Activated CD4-positive, alpha-beta T cell treated with anti-CD3 and anti-CD28 coated beads, Interleukin-10, Interleukin-2, amounts not matched to agents 100 ng/mL and 50 ng/mL, durations not matched to agents 16 hours and 8 hours (primary cell): ENCODE results near the gene OR2L3.
"Not testable (repeated sequence)": the region's sequence is repeated elsewhere in the genome, so short reads cannot be mapped to it uniquely, and the experiment has no call there.

ENCODE experiments used
- DNase-seq: peaks from one replicate; pipeline ENCODE4 v3.0.0-alpha.2; 2020

The OR2L3 gene

GRCh38 chr1:248046536-248046935, at the start of gene OR2L3:
TSS of gene OR2L3 (plus strand) at chr1:248046836. CDS start at chr1:248060682, 13,846 bp downstream.
- no peak for DNase-seq

GRCh38 chr1:247998811-247999210, 47.8 kb upstream of the OR2L3 start:
- no peak for DNase-seq

- no peak for DNase-seq
Observed at GRCh38 chr1:248000169-248000568, 46.5 kb upstream of the OR2L3 start.

- DNase-seq = no peak
Observed at GRCh38 chr1:248007778-248008177, 38.9 kb upstream of the OR2L3 start.

- no peak for DNase-seq
Observed at GRCh38 chr1:248009681-248010080, 37.0 kb upstream of the OR2L3 start.

GRCh38 chr1:248013229-248013710, 33.4 kb upstream of the OR2L3 start, which contains the start of gene OR2L5:
TSS of gene OR2L5 (plus strand) at chr1:248013660. CDS start at chr1:248021948, 8,288 bp downstream.
- no peak for DNase-seq

- no peak for DNase-seq
Observed at GRCh38 chr1:248015803-248016202, 30.8 kb upstream of the OR2L3 start.

- DNase-seq = no peak
Observed at GRCh38 chr1:248029770-248030169, 16.9 kb upstream of the OR2L3 start, which contains the start of gene OR2L2. TSS of gene OR2L2 (plus strand) at chr1:248030070. CDS start at chr1:248038268, 8,198 bp downstream.

GRCh38 chr1:248045209-248045608, 1.4 kb upstream of the OR2L3 start:
- DNase-seq = no peak

- no peak for DNase-seq
Observed at GRCh38 chr1:248047008-248047407, 372 bp downstream of the OR2L3 start.

- DNase-seq = no peak
Observed at GRCh38 chr1:248054671-248055070, 8.0 kb downstream of the OR2L3 start.

- no peak for DNase-seq
Observed at GRCh38 chr1:248055261-248055660, 8.6 kb downstream of the OR2L3 start.

- DNase-seq = no peak
Observed at GRCh38 chr1:248065071-248065470, 18.4 kb downstream of the OR2L3 start.

GRCh38 chr1:248065604-248066003, 19.0 kb downstream of the OR2L3 start:
- no peak for DNase-seq

GRCh38 chr1:248083864-248084263, 37.2 kb downstream of the OR2L3 start:
- not testable (repeated sequence) for DNase-seq

GRCh38 chr1:248094884-248095283, 48.2 kb downstream of the OR2L3 start, which contains the start of gene OR2L13:
TSS of gene OR2L13 (plus strand) at chr1:248095184. CDS start at chr1:248099376, 4,192 bp downstream.
- DNase-seq = no peak

GRCh38 chr1:248098529-248098928, 51.9 kb downstream of the OR2L3 start:
- no peak for DNase-seq

GRCh38 chr1:248102847-248103246, 56.2 kb downstream of the OR2L3 start:
- no peak for DNase-seq

- no peak for DNase-seq
Observed at GRCh38 chr1:248111157-248111556, 64.5 kb downstream of the OR2L3 start.
